Liver (tissue), 3 donors: ENCODE measurements around the gene ADIRF.

Experiments
- EGR1 ChIP-seq, 2 donors: IDR thresholded peaks; 2 replicates each; pipeline ENCODE4 v1.6.1; 2016 to 2018; ENCODE audit warnings: antibody characterized with exemption in 2 of 2, low read depth in 2 of 2
- HNF4A ChIP-seq, 2 donors: conservative IDR thresholded peaks; 2 replicates each; pipeline ENCODE4 v1.6.1; 2016; ENCODE audit warnings: antibody characterized with exemption in 2 of 2, mild to moderate bottlenecking in 2 of 2
- RAD21 ChIP-seq, 2 donors: IDR thresholded peaks; 2 replicates each; pipeline ENCODE4 v1.6.1; 2016; ENCODE audit warnings: antibody characterized with exemption in 2 of 2, mild to moderate bottlenecking in 2 of 2
- TF ChIP-seq, protein P1 (sequence below): fragments of 150-350 bp; IDR thresholded peaks from 2 replicates; pipeline ENCODE4 v1.5.1; 2017; ENCODE audit warnings: improper control_type of control experiment, low read depth, low read length; ENCODE audit not compliant: missing input control
- TF ChIP-seq, protein P2 (sequence below): IDR thresholded peaks from 2 replicates; pipeline ENCODE4 v1.6.1; 2016; ENCODE audit warnings: antibody characterized with exemption, mild to moderate bottlenecking
- donor health status: healthy.
- donor health status: healthy.

DNA sequence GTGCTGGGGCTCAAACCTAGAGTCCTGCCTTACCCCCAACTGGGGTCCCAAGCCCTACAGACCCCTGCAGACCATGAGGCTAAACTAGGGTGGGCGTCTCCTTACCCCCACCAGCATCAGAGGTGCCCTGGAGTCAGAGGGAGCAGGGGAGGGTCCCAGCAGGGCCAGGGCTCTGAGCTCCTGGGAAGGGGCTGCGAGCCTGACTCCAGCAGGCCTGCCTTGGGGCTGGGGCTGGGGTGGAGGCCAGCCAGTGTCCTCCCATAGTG, 8.6 kb upstream of the ADIRF start:
- TF ChIP-seq HNF4A (conservative IDR thresholded peaks at IDR 0.05), result no peak
- TF ChIP-seq, protein P1, sequence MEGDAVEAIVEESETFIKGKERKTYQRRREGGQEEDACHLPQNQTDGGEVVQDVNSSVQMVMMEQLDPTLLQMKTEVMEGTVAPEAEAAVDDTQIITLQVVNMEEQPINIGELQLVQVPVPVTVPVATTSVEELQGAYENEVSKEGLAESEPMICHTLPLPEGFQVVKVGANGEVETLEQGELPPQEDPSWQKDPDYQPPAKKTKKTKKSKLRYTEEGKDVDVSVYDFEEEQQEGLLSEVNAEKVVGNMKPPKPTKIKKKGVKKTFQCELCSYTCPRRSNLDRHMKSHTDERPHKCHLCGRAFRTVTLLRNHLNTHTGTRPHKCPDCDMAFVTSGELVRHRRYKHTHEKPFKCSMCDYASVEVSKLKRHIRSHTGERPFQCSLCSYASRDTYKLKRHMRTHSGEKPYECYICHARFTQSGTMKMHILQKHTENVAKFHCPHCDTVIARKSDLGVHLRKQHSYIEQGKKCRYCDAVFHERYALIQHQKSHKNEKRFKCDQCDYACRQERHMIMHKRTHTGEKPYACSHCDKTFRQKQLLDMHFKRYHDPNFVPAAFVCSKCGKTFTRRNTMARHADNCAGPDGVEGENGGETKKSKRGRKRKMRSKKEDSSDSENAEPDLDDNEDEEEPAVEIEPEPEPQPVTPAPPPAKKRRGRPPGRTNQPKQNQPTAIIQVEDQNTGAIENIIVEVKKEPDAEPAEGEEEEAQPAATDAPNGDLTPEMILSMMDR, result no peak
- TF ChIP-seq, protein P2, sequence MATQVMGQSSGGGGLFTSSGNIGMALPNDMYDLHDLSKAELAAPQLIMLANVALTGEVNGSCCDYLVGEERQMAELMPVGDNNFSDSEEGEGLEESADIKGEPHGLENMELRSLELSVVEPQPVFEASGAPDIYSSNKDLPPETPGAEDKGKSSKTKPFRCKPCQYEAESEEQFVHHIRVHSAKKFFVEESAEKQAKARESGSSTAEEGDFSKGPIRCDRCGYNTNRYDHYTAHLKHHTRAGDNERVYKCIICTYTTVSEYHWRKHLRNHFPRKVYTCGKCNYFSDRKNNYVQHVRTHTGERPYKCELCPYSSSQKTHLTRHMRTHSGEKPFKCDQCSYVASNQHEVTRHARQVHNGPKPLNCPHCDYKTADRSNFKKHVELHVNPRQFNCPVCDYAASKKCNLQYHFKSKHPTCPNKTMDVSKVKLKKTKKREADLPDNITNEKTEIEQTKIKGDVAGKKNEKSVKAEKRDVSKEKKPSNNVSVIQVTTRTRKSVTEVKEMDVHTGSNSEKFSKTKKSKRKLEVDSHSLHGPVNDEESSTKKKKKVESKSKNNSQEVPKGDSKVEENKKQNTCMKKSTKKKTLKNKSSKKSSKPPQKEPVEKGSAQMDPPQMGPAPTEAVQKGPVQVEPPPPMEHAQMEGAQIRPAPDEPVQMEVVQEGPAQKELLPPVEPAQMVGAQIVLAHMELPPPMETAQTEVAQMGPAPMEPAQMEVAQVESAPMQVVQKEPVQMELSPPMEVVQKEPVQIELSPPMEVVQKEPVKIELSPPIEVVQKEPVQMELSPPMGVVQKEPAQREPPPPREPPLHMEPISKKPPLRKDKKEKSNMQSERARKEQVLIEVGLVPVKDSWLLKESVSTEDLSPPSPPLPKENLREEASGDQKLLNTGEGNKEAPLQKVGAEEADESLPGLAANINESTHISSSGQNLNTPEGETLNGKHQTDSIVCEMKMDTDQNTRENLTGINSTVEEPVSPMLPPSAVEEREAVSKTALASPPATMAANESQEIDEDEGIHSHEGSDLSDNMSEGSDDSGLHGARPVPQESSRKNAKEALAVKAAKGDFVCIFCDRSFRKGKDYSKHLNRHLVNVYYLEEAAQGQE, result no peak
- TF ChIP-seq RAD21 (IDR thresholded peaks at IDR 0.05), result no peak
- no peak for TF ChIP-seq EGR1 (IDR thresholded peaks at IDR 0.05; ENCODE audit: low read depth in 2 of 2)
